ENCODE measurements around the gene BACH2.

Gene BACH2

GRCh38 chr6:90319044-90319443 is 22.4 kb upstream of the BACH2 start:
- Histone ChIP-seq H4K91ac (ENCODE audit: low read length) (no peak overlapping the region), H3K4me3 (ENCODE audit: insufficient read depth in 1 of 2, low read depth in 1 of 2, low read length in 2 of 2) (no peak overlapping the region), H3K4ac (ENCODE audit: low read depth in 1 of 2, low read length in 2 of 2) (no peak overlapping the region), H3K27ac (ENCODE audit: low read length, poor library complexity, severe bottlenecking) (no peak overlapping the region), H3K27me3 (ENCODE audit: control insufficient read depth in 1 of 2, insufficient read depth in 1 of 2, low read length in 2 of 2) (peaks cover 0 to 7% of the 10 kb centered on the region in 2 experiments), H3K9me3 (ENCODE audit: control insufficient read depth, low read length) (no peaks in the 10 kb centered on the region), H3K18ac (ENCODE audit: low read depth in 1 of 2, low read length in 2 of 2) (no peak overlapping the region), H4K8ac (ENCODE audit: low read length) (no peak overlapping the region), H2AFZ (ENCODE audit: low read depth, low read length) (no peak overlapping the region), H2BK120ac (ENCODE audit: low read depth, low read length) (no peak overlapping the region), H2BK15ac (ENCODE audit: low read depth, poor library complexity, severe bottlenecking) (no peak overlapping the region), H3K36me3 (ENCODE audit: control insufficient read depth in 1 of 2, insufficient read depth in 2 of 2, low read depth in 1 of 2, low read length in 2 of 2) (no peaks in the 10 kb centered on the region), H2BK12ac (ENCODE audit: low read length in 2 of 2) (no peak overlapping the region), H3K23ac (ENCODE audit: low read length in 2 of 2) (no peak overlapping the region), H2BK5ac (ENCODE audit: low read depth, low read length, poor library complexity, severe bottlenecking) (no peak overlapping the region), H3K79me1 (replicated peaks; ENCODE audit: low read length, poor library complexity, severe bottlenecking) (no peaks in the 10 kb centered on the region), H2AK5ac (ENCODE audit: low read length, severe bottlenecking) (no peak overlapping the region), H3K14ac (ENCODE audit: low read length in 2 of 2) (no peak overlapping the region), H3K4me1 (ENCODE audit: control insufficient read depth, insufficient read depth, low read depth, low read length) (no peaks in the 10 kb centered on the region), H3K4me2 (ENCODE audit: low read length, poor library complexity, severe bottlenecking) (no peak overlapping the region), H3K9ac (ENCODE audit: low read length) (no peak overlapping the region)
- peak; percentile 82 for DNase-seq
- WGBS = 21% methylated on average over 1 of the region's 1 CpG

GRCh38 chr6:90315986-90316385 is 19.3 kb upstream of the BACH2 start:
- Histone ChIP-seq H3K36me3 (ENCODE audit: control insufficient read depth in 1 of 2, insufficient read depth in 2 of 2, low read depth in 1 of 2, low read length in 2 of 2) (no peaks in the 10 kb centered on the region), H3K4me3 (ENCODE audit: insufficient read depth in 1 of 2, low read depth in 1 of 2, low read length in 2 of 2) (no peak overlapping the region), H3K79me1 (replicated peaks; ENCODE audit: low read length, poor library complexity, severe bottlenecking) (no peaks in the 10 kb centered on the region), H3K14ac (ENCODE audit: low read length in 2 of 2) (no peak overlapping the region), H2AK5ac (ENCODE audit: low read length, severe bottlenecking) (no peak overlapping the region), H4K8ac (ENCODE audit: low read length) (no peak overlapping the region), H3K18ac (ENCODE audit: low read depth in 1 of 2, low read length in 2 of 2) (no peak overlapping the region), H2AFZ (ENCODE audit: low read depth, low read length) (no peak overlapping the region), H2BK12ac (ENCODE audit: low read length in 2 of 2) (no peak overlapping the region), H2BK5ac (ENCODE audit: low read depth, low read length, poor library complexity, severe bottlenecking) (no peak overlapping the region), H3K27ac (ENCODE audit: low read length, poor library complexity, severe bottlenecking) (no peak overlapping the region), H4K91ac (ENCODE audit: low read length) (no peak overlapping the region), H3K4me2 (ENCODE audit: low read length, poor library complexity, severe bottlenecking) (no peak overlapping the region), H2BK15ac (ENCODE audit: low read depth, poor library complexity, severe bottlenecking) (no peak overlapping the region), H3K4ac (ENCODE audit: low read depth in 1 of 2, low read length in 2 of 2) (no peak overlapping the region), H3K9ac (ENCODE audit: low read length) (no peak overlapping the region), H3K4me1 (ENCODE audit: control insufficient read depth, insufficient read depth, low read depth, low read length) (no peaks in the 10 kb centered on the region), H3K27me3 (ENCODE audit: control insufficient read depth in 1 of 2, insufficient read depth in 1 of 2, low read length in 2 of 2) (peaks cover 9 to 21% of the 10 kb centered on the region in 2 experiments), H2BK120ac (ENCODE audit: low read depth, low read length) (no peak overlapping the region), H3K23ac (ENCODE audit: low read length in 2 of 2) (no peak overlapping the region), H3K9me3 (ENCODE audit: control insufficient read depth, low read length) (no peaks in the 10 kb centered on the region)
- 63% methylated on average over 2 of the region's 3 CpGs for WGBS
- no peak for DNase-seq

GRCh38 chr6:90315354-90315950 is 18.8 kb upstream of the BACH2 start:
- Histone ChIP-seq H3K4me3 (ENCODE audit: insufficient read depth in 1 of 2, low read depth in 1 of 2, low read length in 2 of 2) (no peak overlapping the region), H2BK5ac (ENCODE audit: low read depth, low read length, poor library complexity, severe bottlenecking) (no peak overlapping the region), H3K4ac (ENCODE audit: low read depth in 1 of 2, low read length in 2 of 2) (no peak overlapping the region), H2BK120ac (ENCODE audit: low read depth, low read length) (no peak overlapping the region), H3K79me1 (replicated peaks; ENCODE audit: low read length, poor library complexity, severe bottlenecking) (no peaks in the 10 kb centered on the region), H4K91ac (ENCODE audit: low read length) (no peak overlapping the region), H2AK5ac (ENCODE audit: low read length, severe bottlenecking) (no peak overlapping the region), H3K14ac (ENCODE audit: low read length in 2 of 2) (no peak overlapping the region), H3K27ac (ENCODE audit: low read length, poor library complexity, severe bottlenecking) (no peak overlapping the region), H4K8ac (ENCODE audit: low read length) (no peak overlapping the region), H3K27me3 (ENCODE audit: control insufficient read depth in 1 of 2, insufficient read depth in 1 of 2, low read length in 2 of 2) (peaks cover 9 to 27% of the 10 kb centered on the region in 2 experiments), H3K23ac (ENCODE audit: low read length in 2 of 2) (no peak overlapping the region), H3K18ac (ENCODE audit: low read depth in 1 of 2, low read length in 2 of 2) (no peak overlapping the region), H3K9me3 (ENCODE audit: control insufficient read depth, low read length) (no peaks in the 10 kb centered on the region), H3K4me2 (ENCODE audit: low read length, poor library complexity, severe bottlenecking) (no peak overlapping the region), H3K4me1 (ENCODE audit: control insufficient read depth, insufficient read depth, low read depth, low read length) (no peaks in the 10 kb centered on the region), H2BK15ac (ENCODE audit: low read depth, poor library complexity, severe bottlenecking) (no peak overlapping the region), H3K9ac (ENCODE audit: low read length) (no peak overlapping the region), H2AFZ (ENCODE audit: low read depth, low read length) (no peak overlapping the region), H3K36me3 (ENCODE audit: control insufficient read depth in 1 of 2, insufficient read depth in 2 of 2, low read depth in 1 of 2, low read length in 2 of 2) (no peaks in the 10 kb centered on the region), H2BK12ac (ENCODE audit: low read length in 2 of 2) (no peak overlapping the region)
- no peak for DNase-seq
- WGBS = 89% methylated on average over 4 of the region's 4 CpGs

- no peak overlapping the region for H3K9ac ChIP-seq (ENCODE audit: low read length)
- no peak overlapping the region for H2BK12ac ChIP-seq (ENCODE audit: low read length in 2 of 2)
- no peak for DNase-seq
- H2BK5ac ChIP-seq (ENCODE audit: low read depth, low read length, poor library complexity, severe bottlenecking) = no peak overlapping the region
- H4K91ac ChIP-seq (ENCODE audit: low read length) = no peak overlapping the region
- no peak overlapping the region for H2AK5ac ChIP-seq (ENCODE audit: low read length, severe bottlenecking)
- no peak overlapping the region for H3K23ac ChIP-seq (ENCODE audit: low read length in 2 of 2)
- no peaks in the 10 kb centered on the region for H3K36me3 ChIP-seq (ENCODE audit: control insufficient read depth in 1 of 2, insufficient read depth in 2 of 2, low read depth in 1 of 2, low read length in 2 of 2)
- H3K14ac ChIP-seq (ENCODE audit: low read length in 2 of 2) = no peak overlapping the region
- H3K4me3 ChIP-seq (ENCODE audit: insufficient read depth in 1 of 2, low read depth in 1 of 2, low read length in 2 of 2) = no peak overlapping the region
- no peak overlapping the region for H4K8ac ChIP-seq (ENCODE audit: low read length)
- no peak overlapping the region for H3K4me2 ChIP-seq (ENCODE audit: low read length, poor library complexity, severe bottlenecking)
- H3K4me1 ChIP-seq (ENCODE audit: control insufficient read depth, insufficient read depth, low read depth, low read length) = no peaks in the 10 kb centered on the region
- peaks cover 9 to 28% of the 10 kb centered on the region in 2 experiments for H3K27me3 ChIP-seq (ENCODE audit: control insufficient read depth in 1 of 2, insufficient read depth in 1 of 2, low read length in 2 of 2)
- WGBS = 96% methylated on average over 4 of the region's 4 CpGs
- H3K9me3 ChIP-seq (ENCODE audit: control insufficient read depth, low read length) = no peaks in the 10 kb centered on the region
- H2BK15ac ChIP-seq (ENCODE audit: low read depth, poor library complexity, severe bottlenecking) = no peak overlapping the region
- no peak overlapping the region for H3K4ac ChIP-seq (ENCODE audit: low read depth in 1 of 2, low read length in 2 of 2)
- no peak overlapping the region for H3K27ac ChIP-seq (ENCODE audit: low read length, poor library complexity, severe bottlenecking)
- no peak overlapping the region for H2AFZ ChIP-seq (ENCODE audit: low read depth, low read length)
- no peaks in the 10 kb centered on the region for H3K79me1 ChIP-seq (replicated peaks; ENCODE audit: low read length, poor library complexity, severe bottlenecking)
- H2BK120ac ChIP-seq (ENCODE audit: low read depth, low read length) = no peak overlapping the region
- no peak overlapping the region for H3K18ac ChIP-seq (ENCODE audit: low read depth in 1 of 2, low read length in 2 of 2)
Observed at GRCh38 chr6:90314514-90314913, 17.9 kb upstream of the BACH2 start.
